HG03196 (cell line): ENCODE data around the gene ADI1.
A peak's percentile ranks its signal among the peaks of the same experiment; 100 is the strongest.
"Not testable (repeated sequence)": the region's sequence is repeated elsewhere in the genome, so short reads cannot be mapped to it uniquely, and the experiment has no call there.

Experiments
- ATAC-seq: cut with Tn5 transposase; IDR thresholded peaks from one replicate; pipeline ENCODE4 v1.9.1; 2021; ENCODE audit not compliant: unreplicated experiment

The ADI1 gene

DNA sequence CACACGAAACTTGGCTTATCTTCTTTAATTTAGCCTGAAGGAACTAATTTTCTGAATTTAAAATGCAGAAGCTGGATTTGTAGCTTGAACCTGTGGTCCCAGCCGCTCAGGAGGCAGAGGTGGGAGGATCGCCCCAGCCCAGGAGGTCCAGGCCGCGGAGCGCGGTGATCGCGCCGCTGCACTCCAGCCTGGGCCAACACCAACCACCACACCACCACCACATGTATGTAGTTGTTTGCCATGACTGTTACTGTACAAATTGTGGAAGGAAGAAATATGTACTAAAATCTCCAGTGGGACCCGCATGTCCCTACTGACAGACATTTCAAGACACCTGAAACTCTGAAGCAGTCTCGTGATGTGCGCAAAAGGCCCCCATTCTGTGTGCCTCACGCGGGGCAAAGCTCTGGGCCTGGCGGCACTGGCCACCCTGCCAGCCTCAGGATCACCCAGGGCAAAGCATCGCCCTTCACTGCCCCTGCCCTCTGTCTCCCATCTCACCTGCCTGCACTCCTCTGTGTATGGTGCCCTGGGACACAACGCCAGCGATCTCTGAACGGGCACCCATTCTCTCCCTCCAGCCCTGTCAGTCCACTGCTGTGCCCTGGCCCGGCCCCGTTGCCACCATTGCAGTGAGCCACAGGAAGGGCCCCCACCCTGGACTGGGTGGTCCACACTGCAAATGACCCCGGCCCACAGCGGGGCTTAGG lies 10.1 kb upstream of the ADI1 start:
- ATAC-seq, result no peak

GRCh38 chr2:3527886-3528785 lies 8.8 kb upstream of the ADI1 start:
- no peak for ATAC-seq

- no peak for ATAC-seq
Measured at GRCh38 chr2:3526871-3527270, 7.5 kb upstream of the ADI1 start.

GRCh38 chr2:3523551-3524041 lies 4.3 kb upstream of the ADI1 start:
- ATAC-seq, result no peak

GRCh38 chr2:3522961-3523421 lies 3.7 kb upstream of the ADI1 start:
- no peak for ATAC-seq

DNA sequence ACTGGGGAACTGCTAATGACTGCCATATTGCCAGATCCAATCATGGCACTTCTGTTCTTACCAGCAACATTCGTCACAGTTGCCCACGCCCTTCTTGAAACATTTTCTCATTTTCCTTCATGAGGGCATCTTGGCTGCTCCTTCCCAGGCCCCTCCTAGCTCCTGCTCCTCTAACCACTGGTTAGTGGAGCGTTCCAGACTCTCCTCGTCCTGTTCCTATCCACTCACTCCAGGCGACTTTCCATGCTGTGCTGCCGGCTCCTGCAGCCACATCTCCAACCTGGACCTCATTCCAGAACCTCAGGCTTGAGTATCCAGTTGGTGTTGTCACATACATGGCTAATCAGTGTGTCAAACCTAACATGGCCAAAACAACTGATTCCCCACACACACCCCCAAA lies 1.3 kb upstream of the ADI1 start:
- no peak for ATAC-seq

- ATAC-seq, result peak; percentile 84
Measured at GRCh38 chr2:3518496-3519254, 656 bp downstream of the ADI1 start.

DNA sequence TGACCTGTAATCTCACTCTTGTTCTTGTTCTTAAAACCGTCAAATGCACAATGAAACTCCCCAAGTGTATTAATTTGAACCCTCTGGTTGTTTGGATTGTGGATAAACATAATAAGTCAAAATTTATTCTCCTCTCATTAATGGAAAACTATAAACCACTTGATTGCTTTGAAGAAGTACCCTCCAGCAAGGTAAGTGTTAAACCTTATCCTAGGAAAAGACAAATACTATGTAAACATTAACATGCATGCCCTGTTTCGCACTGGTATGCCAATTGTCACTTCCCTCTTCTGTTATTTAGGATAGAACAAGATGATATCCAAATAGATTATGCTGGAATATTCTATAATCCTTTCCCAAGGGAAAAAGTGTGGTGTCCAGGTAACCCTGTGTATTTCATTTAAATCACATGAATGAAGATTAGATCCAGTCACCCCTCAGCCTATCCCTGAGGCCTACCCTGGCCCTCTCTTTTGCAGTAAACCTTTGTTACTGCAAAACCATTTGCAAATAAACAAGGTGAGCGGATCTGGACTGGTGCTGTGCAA lies 1.3 kb downstream of the ADI1 start:
- ATAC-seq, result no peak

- ATAC-seq, result no peak
Measured at GRCh38 chr2:3516831-3517230, 2.5 kb downstream of the ADI1 start.

GRCh38 chr2:3515438-3515837 lies 3.9 kb downstream of the ADI1 start:
- ATAC-seq, result not testable (repeated sequence)

DNA sequence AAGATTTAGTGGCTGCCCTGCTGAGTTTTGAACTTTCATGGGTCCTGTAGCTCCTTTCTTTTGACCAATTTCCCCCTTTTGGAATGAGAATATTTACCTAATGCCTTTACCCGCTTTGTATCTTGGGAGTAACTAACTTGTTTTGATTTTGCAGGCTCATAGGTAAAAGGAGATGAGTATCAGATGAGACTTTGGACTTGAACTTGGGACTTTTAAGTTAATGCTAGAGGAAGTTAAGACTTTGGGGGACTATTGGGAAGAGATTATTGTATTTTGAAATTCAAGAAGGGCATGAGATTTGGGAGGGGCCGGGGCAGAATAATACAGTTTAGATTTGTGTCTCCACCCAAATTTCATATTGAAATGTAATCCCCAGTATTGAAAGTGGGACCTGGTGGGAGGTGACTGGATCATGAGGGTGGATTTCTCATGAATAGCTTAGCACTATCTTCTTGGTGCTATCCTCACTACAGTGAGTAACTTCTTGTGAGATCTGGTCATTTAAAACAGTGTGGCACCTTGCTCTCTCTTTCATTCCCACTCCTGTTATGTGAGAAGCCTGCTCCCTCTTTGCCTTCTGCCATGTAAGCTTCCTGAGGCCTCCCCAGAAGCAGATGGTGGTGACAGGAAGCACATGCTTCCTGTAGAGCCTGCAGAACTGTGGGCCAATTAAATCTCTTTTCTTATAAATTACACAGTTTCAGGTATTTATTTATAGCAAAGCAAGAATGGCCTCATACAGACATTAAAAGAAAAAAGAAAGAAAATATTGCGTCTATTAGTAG lies 6.1 kb downstream of the ADI1 start:
- no peak for ATAC-seq

GRCh38 chr2:3512086-3512485 lies 7.2 kb downstream of the ADI1 start:
- no peak for ATAC-seq

GRCh38 chr2:3505771-3506170 lies 13.6 kb downstream of the ADI1 start:
- no peak for ATAC-seq

DNA sequence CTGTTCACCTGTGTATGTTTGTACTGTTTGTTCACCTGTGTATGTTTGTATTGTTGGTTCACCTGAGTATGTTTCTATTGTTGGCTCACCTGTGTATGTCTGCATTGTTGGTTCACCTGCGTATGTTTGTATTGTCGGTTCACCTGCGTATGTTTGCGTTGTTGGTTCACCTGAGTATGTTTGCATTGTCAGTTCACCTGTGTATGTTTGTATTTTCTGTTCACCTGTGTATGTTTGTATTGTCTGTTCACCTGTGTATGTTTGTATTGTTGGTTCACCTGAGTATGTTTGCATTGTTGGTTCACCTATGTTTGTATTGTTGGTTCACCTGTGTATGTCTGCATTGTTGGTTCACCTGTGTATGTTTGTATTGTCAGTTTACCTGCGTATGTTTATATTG lies 14.6 kb downstream of the ADI1 start:
- ATAC-seq, result no peak

- ATAC-seq, result no peak
Measured at GRCh38 chr2:3503483-3503882, 15.8 kb downstream of the ADI1 start.

GRCh38 chr2:3503046-3503445 lies 16.3 kb downstream of the ADI1 start:
- no peak for ATAC-seq

DNA sequence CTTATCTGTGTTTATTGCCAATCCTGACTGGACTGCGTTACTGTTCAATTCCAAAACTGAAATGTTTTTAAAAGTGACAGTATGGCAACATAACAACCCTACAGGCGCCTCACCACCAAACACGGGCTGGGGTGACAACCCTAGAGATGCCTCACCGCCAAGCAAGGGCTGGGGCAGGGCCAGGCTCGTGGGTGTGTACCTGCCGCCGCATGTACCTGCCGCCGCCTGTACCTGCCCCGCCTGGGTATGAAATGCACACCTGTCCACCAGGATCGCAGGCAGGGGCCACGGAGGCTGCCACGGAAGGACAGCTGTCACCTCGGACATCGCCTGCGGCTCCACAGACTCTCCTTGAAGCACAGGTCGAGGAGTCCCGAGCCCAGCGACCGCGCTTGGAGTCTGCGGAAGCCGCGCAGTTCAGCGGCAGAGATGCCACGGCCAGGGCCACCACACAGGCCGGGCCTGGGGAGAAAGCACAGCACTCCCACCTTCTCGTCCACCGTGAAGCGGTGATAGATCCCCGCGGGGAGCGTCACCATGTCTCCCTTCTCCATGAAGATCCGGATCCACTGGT lies 18.9 kb downstream of the ADI1 start:
- ATAC-seq, result no peak

GRCh38 chr2:3498783-3499394 lies 20.4 kb downstream of the ADI1 start:
- no peak for ATAC-seq

GRCh38 chr2:3496708-3497080 lies 22.6 kb downstream of the ADI1 start:
- not testable (repeated sequence) for ATAC-seq
